Epithelial cell of proximal tubule (primary cell): Measurements from ENCODE around the gene KLHL29. TPM values are rescaled to one million over a fixed set of nuclear protein-coding genes. Genes with fewer than 3 reads are reported as not detected.

Experiments
- DNase-seq: peaks from one replicate; pipeline ENCODE4 v3.0.0-alpha.2; 2011; ENCODE audit warnings: low read depth
- H3K4me3 ChIP-seq: 2 replicates; pipeline ENCODE4 v1.5.1; 2011; ENCODE audit warnings: low read depth, mild to moderate bottlenecking, low read length
- total RNA-seq: library from RNA; depleted of rRNA; stranded (reverse); fragments of >200 nt; gene quantifications from 2 replicates; pipeline ENCODE4 v1.2.3, GENCODE V29; 2015
- TF ChIP-seq, protein P1 (sequence below): conservative IDR thresholded peaks from 2 replicates; pipeline ENCODE4 v1.5.1; 2012; ENCODE audit warnings: low read depth, mild to moderate bottlenecking, low read length

The KLHL29 gene
- total RNA-seq, 1 donor from 2014 or later: 12.0 TPM

DNA sequence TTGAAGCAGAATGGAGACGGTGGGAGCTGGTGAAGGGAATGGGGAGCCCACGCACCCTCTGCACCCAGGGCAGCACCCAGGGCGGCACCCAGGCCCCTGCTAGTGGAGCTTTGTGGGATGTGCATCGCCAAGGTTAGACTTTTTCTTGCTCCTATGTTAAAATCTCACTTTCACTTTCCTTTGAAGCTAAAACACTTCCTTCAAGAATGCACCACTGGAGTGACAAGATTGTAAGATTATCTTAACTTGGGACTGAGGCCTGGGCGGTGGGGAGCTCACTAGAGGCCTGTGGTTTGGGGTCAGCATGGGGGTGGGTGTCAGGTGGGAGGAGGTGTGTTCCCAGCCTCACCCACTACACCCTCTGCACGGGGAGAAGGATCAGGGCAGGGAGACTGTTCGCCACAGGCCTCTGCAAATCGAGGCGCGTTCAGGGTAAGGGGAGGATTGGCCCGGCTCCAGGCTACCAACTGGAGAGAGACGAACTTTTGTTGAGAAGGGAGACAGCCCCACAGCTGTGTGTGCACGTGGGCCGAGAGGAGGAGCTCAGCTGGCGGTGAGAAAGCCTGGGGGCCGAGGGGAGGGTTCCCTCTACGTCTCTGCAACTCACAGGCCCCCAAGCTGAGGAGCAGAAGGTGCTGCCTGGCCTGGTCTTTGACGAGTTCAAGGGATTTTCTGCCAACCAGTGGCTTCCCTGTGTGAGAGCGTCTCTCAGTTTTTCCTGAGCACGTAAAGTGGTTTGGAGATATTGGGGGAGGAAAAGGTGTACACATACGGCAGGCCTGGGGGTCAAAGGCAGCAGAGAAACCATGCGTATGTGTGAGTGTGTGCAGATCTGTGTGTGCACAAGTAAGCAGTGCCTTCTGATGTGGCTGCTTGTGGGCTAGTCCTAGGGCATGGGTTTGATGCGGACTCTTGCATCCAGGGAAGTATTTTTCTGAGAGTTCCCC is 147.7 kb downstream of the KLHL29 start:
- no peak overlapping the region for H3K4me3 ChIP-seq
- TF ChIP-seq, protein P1, sequence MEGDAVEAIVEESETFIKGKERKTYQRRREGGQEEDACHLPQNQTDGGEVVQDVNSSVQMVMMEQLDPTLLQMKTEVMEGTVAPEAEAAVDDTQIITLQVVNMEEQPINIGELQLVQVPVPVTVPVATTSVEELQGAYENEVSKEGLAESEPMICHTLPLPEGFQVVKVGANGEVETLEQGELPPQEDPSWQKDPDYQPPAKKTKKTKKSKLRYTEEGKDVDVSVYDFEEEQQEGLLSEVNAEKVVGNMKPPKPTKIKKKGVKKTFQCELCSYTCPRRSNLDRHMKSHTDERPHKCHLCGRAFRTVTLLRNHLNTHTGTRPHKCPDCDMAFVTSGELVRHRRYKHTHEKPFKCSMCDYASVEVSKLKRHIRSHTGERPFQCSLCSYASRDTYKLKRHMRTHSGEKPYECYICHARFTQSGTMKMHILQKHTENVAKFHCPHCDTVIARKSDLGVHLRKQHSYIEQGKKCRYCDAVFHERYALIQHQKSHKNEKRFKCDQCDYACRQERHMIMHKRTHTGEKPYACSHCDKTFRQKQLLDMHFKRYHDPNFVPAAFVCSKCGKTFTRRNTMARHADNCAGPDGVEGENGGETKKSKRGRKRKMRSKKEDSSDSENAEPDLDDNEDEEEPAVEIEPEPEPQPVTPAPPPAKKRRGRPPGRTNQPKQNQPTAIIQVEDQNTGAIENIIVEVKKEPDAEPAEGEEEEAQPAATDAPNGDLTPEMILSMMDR: no peak
- DNase-seq: no peak

DNA sequence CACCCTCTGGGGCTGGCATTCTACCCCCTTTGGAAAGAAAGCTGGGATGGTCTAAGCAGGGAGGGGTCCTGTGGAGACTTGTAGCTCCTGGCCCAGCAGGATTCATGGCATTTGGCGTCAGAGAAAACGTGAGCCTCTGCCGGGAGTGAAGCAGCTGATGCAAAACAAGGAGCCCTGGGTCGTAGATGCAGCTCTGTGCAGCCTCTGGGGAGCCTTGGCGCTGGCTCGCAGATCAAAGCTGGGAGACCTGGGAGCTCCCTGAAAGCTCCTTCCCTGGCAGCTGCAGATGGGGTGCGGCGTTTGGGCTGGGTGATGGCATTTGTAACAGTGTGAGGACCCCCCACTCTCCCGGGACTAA is 148.3 kb downstream of the KLHL29 start:
- no peak overlapping the region for H3K4me3 ChIP-seq
- no peak for DNase-seq
- TF ChIP-seq, protein P1: no peak

DNA sequence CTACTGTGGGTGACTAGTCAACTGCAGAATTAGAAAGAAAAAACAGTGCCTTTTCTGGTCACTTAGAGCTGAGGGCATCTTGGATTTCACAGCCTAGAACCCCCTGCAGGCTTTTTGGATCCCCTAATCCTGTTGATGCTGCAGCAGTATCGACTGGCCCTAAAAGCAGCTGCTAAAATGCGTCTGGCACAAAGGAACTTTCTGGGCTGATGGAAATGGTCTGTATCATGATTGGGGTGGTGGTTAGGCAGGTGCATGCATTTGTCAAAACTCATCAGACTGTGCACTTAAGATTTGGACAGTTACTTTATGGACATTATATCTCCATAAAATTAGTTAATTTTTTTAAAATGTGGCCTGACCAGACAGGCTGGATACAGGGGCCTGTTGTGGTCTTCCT is 149.8 kb downstream of the KLHL29 start:
- TF ChIP-seq, protein P1: no peak
- H3K4me3 ChIP-seq: no peak overlapping the region
- no peak for DNase-seq

DNA sequence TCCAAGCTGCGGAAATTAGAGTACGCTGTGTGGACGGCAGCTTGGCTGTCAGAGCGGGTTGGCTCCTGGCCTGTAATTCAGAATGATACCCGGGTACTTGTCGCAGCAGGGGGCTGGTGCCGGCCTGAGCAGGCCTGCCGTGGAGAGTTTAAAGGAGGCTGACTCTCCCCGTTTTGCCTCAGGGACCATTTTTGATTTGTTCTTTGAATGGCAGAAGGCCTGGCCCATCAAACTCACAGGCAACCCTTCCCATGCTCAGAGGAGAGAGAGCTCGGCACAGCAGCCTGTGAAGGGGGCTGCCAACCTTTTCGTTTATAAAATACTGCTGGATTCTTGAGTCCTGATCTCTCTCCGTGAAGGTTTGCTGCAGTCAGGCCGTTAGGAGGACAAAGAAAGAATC is 151.3 kb downstream of the KLHL29 start:
- no peak for DNase-seq
- TF ChIP-seq, protein P1: no peak
- H3K4me3 ChIP-seq: no peak overlapping the region

DNA sequence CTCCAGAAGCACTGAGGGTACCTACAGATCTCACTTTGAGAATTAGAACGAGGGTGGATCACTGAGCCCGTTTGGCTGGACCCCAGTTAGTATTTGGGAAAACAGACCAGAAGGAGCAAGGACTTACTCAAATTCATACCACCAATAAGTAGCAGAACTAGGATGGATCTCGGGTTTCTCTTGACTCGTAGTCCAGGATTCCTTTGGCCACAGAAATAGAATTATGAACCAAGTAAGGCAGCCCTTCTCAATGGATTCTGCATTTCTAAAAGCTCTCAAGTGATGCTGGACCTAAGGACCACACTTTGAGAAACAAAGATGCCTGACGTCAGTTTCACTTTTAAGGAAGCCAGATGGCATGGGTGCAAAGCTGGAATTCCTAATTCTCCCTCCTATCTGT is 153.0 kb downstream of the KLHL29 start:
- DNase-seq: no peak
- H3K4me3 ChIP-seq: no peak overlapping the region
- TF ChIP-seq, protein P1: no peak

DNA sequence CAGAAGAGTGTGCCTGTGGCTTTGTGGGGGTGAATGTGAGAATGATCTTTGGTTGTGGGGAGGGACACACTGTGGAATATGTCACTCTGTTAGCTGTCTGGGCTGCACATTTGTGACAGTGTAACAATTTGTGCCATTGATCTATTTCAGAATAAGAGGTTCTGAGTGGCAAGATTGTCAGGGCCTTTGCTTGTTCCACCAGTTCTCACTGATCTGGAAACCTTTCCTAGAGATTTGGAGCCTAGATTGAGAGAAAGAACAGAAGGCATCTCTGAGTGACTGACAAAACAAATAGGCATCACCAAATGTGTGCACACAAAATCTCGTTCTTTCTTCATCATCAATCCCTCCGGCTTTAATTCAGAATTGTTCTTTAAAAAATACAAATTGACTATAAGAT is 153.6 kb downstream of the KLHL29 start:
- no peak for DNase-seq
- TF ChIP-seq, protein P1: no peak
- H3K4me3 ChIP-seq: no peak overlapping the region
